ENCODE measurements around the gene GPC6.

Gene GPC6

DNA sequence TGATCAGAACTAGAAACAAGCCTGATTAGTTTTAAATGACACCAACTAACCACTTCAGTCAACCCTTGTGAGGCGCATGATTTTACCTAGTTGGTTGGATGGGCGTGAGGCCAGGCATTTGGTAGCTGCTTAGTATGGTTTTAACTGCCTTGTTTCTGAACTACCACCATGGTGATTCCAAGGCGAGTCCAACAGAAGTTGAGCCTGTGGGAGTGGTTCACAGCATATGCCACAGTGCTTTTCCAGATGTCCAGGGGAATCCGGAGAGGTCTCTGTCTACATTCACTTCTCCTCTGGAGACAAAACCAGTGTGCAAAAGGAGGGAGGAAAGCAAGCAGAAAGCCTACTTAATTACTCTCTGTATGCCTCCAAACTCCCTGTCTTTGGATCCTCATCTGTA, 524.1 kb downstream of the GPC6 start:
- DNase-seq (ENCODE audit: low read depth, low spot score): no peak
- H3K27ac ChIP-seq: no peak overlapping the region

DNA sequence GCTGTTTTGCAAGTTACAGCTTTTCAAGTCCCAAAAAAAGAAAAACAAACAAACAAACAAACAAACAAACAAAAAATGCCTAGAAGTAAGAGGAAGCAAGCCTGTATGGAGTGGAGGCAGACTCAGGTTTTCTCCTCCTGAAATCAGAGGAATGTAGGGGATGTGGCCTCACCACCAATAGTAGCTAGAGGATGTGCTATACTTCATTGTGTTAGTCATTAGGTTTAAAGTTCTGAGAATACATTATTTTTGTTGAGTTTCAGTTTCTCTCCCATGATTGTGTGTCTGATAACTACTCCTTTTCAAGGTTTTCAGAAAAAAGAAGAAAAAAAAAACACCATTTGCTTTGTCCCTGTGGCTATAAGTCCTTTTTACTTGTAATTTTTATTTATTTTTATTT, 524.5 kb downstream of the GPC6 start:
- no peak overlapping the region for H3K27ac ChIP-seq
- no peak for DNase-seq (ENCODE audit: low read depth, low spot score)

DNA sequence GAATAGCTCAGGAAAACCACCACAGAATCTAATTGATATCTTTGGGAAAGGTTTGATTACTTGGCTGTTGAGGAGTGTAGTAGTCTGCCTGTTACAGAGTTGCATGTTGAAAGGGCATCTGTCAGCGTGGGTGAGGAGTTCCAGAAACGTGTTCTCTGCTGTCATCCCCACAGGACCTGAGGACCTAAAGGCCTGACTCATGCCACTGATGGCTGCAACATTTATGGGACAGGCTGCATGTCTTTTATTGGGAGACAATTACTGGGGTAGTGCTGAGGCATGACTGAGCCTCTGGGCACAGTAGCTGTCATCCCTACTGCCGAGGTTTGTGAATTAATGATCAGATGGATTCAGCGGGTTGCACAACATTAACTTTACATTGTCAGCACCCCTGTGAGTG, 525.9 kb downstream of the GPC6 start:
- no peak overlapping the region for H3K27ac ChIP-seq
- no peak for DNase-seq (ENCODE audit: low read depth, low spot score)

DNA sequence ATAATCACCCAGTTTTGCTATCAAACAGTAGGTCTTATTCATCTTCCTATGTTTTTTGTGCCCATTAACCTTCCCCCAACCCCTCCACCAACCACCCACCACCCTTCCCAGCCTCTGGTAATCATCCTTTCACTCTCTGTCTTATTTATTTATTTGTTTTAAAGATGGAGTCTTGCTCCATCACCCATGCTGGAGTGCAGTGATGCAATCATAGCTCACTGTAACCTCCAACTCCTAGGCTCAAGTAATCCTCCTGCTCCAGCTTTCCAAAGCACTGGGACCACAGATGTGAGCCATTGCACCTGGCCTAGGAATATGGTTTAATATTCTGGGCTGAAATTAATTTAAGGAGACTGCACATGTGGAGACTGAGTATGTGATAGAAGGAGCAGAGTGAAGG, 527.0 kb downstream of the GPC6 start:
- DNase-seq (ENCODE audit: low read depth, low spot score): no peak
- H3K27ac ChIP-seq: no peak overlapping the region

DNA sequence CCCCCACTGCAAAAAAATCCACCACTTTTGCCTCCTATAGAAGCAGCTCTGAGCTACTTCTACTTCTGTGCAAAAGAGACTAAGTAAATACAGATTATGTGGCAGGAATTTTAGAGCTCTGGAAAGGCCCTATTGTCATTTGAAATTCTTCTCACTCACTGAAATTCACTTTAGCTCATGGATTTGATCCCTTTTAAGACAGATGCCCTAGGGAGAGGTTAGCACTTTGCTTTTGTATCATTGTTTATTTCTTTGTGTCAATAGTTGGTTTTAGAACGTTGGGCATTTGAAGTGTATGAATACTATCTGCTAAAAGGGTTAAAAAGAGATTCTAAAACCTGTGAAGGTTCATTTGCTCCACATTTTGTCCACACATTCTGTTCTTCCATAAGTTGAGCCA, 528.7 kb downstream of the GPC6 start:
- no peak overlapping the region for H3K27ac ChIP-seq
- no peak for DNase-seq (ENCODE audit: low read depth, low spot score)

DNA sequence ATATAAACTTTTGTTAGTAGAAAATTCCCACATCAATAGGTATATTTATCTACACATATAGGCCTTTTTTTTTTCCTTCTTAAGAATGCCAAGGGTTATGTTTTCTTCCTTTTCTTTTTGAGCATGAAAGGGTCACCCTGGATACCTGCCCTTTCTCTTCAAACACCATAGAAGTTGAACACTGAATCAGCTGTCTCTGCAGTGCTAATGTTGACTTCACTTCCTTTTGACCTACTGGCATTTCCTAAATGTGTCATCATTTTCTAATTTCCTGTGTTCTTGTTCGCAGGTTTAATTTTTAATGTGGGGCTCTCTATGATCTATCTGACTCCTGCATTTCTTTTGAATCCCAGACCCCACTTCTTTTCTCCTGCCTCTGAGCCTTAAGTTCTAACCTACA, 532.0 kb downstream of the GPC6 start:
- no peak overlapping the region for H3K27ac ChIP-seq
- DNase-seq (ENCODE audit: low read depth, low spot score): no peak

DNA sequence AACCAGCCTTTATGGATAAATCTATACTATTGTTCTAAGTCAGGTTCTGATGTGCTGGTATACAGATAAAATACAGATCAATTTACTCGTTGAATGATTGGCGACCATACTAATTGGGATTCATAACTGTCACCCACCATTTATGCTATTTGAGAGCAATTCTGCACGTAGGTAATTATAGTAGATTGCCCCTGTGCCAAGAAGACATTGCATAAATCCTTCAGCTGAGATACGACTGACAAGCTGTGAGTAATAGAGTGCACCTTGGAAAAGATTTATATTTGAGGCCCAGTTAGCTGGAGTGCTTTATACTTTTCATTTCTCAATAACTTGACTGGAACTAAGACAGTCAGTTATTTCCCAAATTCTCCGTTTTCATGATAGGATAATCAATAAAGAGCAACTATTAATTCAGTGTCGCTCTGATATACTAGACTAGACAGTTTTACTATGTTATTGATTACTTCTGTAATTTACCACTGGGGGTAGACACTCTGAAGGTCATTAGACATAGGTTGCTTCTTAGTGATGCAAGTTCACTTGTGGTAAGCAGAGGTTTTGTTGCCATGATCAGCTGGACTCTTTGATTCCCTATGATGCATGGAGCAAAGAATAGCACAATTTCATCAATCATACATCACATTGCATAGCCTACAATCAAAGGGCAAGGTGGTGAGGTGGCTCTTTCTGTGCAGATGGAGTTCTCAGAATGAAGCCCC, 536.3 kb downstream of the GPC6 start:
- no peak for DNase-seq (ENCODE audit: low read depth, low spot score)
- H3K27ac ChIP-seq: no peak overlapping the region

DNA sequence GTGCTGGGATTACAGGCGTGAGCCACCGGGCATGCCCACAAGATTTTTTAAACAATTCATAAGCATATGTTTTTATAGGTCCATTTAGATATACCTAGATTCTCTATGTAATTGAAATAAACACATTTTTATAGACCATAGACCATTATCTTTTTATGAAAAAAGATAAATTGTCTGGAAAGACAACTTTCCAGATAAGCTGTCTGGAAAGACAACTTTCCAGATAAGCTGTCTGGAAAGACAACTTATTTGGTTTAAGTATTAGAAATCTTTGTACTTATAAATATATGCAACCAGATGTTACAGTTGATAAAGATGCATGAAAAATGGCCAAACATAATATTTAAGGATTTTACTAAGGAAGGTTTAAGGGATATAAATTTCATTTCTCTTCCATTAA, 538.5 kb downstream of the GPC6 start:
- H3K27ac ChIP-seq: no peak overlapping the region
- DNase-seq (ENCODE audit: low read depth, low spot score): no peak

DNA sequence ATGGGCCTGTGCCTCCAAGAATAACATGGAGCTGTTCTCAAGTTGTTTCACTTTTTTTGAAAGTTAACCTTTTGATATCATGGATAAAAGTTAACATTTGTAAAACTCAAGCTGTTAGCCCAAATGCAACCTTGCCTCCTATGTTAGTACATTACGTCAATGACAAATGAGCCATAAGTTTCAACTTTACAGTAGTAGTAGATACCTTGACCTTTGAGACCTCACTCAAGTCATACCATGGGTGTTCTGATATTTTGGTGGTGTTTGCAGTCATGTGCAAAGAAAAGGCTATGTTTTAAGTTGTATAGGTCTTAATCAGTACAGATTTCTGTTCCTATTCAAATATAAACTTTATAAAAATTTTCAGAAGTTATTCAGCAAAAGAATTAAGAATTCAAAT, 539.2 kb downstream of the GPC6 start:
- H3K27ac ChIP-seq: no peak overlapping the region
- no peak for DNase-seq (ENCODE audit: low read depth, low spot score)

DNA sequence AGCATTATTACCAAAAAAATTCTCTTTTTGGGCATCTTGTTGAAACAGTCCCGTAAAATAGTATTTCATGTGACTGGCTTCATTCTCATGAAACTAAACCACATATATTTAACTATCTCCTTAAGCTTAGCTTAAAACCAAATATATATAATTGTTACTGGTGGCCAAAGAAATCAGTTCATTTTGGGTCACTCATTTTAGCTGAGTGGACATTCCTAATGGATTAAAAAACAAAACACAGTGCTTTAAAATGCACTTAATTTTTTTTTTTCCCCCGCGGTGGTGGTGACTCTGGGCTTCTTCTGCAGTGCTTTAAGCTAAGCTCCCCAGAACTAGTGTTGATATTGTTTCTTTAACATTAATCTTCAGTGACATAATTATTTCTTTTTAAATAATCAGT, 540.1 kb downstream of the GPC6 start:
- no peak for DNase-seq (ENCODE audit: low read depth, low spot score)
- H3K27ac ChIP-seq: no peak overlapping the region

DNA sequence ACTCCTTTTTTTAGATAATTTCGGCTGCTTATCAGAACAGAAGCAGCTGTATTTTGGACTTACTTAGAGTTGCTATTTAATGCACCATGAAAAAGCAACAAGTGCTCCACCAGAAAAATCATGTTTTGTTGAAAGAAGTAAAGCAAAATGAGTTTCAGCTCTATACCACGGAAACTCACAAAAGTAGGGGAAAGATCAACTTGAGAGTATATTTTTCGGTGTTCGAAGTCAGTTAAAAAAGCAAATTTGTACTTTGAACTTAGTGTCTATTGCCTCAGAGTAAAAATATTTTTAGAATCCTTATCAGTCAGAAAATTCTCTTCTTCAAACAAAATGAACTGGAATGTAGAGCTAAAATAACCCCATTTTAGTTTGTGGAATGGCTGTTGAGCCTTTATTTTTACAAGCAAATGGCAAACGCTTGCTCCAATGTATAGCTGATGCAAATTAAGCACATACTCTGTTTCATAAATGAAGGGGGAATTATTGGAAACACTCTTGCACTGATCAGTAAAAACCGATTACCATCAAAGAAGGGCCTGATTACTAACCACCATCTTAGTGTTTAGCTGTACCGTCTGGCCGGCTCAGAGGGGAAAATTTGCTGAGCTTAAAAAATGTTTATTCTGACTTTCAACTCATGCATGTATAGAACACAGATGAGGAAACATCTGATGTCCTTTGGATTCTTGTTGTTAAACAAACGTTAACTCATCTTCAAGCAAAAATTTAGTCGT, 540.7 kb downstream of the GPC6 start:
- no peak for DNase-seq (ENCODE audit: low read depth, low spot score)
- H3K27ac ChIP-seq: no peak overlapping the region

DNA sequence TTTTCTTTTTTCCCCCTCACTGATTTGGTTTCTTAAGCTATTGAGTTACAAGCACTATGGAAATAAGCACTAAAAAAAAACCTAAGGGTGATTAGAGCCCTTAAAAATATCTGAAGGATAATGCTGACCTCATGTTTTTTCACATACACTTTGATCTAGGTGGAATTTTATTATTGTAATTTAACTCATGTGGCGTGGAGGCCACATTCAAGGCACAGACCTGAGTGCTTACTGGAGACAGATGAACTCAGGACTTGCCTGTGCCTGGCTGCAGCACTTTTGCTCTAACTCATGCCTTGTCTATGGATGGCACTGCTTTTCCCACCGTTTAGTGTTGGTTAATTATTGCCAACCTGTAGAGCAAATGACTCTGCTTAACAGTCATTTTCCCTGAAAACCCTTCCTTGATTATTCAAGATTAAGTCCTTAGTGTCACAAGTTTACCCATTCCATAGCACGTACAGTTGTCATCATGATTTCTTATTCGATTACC, 541.4 kb downstream of the GPC6 start:
- DNase-seq (ENCODE audit: low read depth, low spot score): no peak

DNA sequence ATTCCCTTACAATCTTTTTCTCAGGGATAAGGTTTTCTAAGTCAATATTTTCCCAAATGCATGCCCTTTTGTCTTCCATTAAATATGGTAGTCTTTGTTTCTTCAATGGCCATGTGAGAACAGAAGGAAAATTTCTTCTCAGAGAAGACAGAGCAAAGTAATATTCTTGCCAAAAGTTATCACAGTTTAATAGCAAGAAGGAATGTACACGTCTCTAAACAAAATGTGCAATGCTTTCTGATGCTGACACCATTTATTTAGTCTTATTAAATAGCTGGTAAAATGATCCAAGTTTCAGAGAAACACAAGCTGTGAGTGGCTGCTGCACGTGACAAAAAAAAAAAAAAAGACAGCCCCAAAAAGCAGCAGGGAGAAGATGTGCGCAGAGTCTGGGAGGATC, 542.5 kb downstream of the GPC6 start:
- H3K27ac ChIP-seq: no peak overlapping the region
- DNase-seq (ENCODE audit: low read depth, low spot score): no peak

More for the DNA sequence above, 541.4 kb downstream of the GPC6 start:
- H3K27ac ChIP-seq: no peak overlapping the region

DNA sequence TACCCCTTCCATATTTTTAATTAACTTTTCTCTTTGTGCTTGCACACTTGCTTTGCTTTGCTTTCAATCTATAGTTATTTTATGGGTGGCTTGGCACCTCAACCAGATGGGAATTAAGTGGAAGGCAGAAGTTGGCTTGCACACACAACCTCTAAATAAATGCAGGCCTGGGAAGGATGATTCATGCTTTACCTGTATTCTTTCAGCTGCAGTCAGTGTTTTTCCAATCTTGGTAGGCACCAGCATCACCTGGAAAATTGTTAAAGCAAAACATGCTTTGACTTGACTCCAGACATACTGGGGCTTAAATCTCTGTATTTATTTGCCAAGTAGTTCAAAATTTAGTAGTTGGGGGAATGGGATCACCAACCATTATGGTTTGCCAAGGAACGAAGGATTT, 543.0 kb downstream of the GPC6 start:
- no peak for DNase-seq (ENCODE audit: low read depth, low spot score)
- H3K27ac ChIP-seq: no peak overlapping the region

DNA sequence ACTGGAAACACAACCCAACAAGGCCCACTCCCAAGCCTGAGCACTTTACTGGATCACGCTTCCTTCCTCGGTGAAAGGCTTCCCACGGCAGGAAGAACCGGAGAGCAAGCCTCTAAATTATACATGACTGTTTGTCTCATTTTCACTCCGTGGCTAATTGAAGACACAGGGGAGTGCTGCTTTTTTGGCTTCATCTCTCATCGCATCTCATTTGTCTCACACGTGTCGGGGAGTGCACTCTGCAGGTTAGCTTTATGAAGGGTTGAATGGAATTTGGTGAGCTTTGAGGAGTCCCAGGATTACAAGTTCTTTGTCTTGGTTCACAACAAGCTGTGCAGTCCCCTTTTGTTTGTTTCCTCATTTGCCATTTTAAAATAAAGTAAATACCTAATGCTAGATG, 544.6 kb downstream of the GPC6 start:
- H3K27ac ChIP-seq: no peak overlapping the region

DNA sequence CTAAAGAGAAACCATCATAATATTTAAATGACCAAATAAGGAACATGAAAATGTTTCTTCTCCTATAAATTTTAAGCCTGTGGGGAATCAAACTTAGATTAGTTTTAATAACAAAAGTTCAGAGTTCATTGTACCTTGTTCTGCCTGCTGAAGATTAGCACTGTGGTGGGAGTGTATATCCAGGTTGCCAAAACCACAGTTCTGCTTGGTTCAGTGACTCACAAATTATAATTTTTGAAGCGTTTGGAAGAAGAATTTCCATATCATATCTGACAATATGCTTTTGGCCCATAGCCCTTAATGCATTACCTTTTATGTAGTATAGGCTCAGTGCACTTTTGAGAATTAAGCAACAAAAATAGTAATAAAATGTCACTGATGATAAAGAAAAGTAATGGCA, 545.2 kb downstream of the GPC6 start:
- DNase-seq (ENCODE audit: low read depth, low spot score): no peak
- H3K27ac ChIP-seq: no peak overlapping the region

More for the DNA sequence above, 544.6 kb downstream of the GPC6 start:
- DNase-seq (ENCODE audit: low read depth, low spot score): no peak

DNA sequence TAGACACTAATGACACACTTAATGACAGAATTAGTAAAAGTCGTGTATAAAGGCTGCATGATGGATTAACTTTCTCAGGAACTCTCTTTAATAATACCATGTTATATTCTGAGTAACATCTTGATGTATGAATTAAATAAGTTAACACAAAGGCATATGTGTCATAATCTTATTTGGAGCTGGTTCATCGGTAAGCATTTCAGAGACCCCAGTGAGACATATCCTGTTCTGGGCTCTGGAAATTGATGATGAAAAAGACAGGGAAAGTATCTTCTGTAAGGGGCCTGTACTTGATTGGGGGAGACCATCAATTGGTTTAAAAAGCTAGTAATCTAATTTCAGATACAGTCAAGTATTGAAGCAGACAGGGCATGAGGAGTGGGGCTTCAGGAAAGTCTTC, 547.9 kb downstream of the GPC6 start:
- no peak overlapping the region for H3K27ac ChIP-seq
- no peak for DNase-seq (ENCODE audit: low read depth, low spot score)

DNA sequence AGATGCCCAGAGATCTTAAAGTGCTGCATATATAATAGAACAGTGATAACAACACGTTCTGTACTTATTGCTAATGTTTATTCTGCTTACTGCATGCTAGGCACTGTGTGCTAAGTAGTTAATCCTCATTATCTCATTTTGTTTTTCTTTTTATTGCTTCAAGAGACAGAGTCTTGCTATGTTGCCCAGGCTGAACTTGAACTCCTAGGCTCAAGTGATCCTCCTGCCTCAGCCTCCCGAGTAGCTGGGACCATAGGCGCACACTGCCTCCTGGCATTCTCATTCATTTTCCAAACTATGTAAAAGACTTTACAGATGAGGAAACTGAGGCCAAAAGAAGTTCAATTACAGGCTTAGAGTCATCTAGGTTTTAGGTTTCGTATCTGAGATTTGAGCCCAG, 548.4 kb downstream of the GPC6 start:
- no peak overlapping the region for H3K27ac ChIP-seq
- no peak for DNase-seq (ENCODE audit: low read depth, low spot score)

DNA sequence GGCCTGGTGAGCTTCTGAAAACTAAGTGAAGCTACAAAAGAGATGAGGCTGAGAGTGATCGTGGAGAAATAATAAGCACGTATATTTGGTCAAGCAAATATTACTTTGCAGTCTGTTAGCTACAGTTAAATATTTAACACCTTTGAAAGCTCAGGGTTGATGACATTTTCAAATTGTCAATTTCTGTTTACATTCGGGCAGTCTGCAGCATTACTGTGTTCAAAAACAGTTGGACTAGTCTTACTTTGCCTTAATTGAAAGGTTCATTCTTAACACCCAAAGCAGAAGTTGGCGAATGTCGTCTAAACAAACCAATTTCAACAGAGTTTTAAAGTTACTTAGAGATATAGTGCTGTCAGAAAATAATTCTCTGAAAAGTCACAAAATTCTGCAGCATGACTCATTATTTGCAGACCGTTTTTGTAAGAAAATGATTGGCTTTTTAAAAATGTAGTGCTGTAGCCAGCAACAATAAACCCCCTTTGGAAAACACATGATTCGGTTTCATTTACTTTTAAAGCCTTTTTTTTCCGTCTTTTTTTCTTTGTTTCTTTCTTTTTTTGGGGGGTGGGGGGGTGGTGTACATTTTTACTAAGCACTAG, 549.0 kb downstream of the GPC6 start:
- no peak overlapping the region for H3K27ac ChIP-seq

DNA sequence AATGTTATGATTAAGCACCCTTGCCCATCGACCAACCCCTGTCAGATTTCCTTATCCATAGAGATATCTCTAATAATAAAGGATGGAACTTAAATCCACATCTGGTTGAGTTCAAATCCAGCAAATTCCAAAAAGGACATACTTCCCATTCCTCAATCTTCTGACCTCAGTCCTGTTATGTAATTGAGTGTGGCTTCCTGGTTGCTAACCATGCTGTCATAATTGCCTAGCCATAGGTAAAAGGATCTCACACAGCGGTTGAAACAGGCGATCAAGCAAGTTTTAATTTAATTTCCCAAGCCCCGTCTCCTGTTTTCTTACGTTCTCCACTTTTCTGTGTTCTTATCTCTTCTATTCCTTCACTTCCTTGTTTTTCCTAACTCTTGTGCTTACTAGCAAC, 550.3 kb downstream of the GPC6 start:
- H3K27ac ChIP-seq: no peak overlapping the region
- DNase-seq (ENCODE audit: low read depth, low spot score): no peak

More for the DNA sequence above, 549.0 kb downstream of the GPC6 start:
- DNase-seq (ENCODE audit: low read depth, low spot score): no peak

DNA sequence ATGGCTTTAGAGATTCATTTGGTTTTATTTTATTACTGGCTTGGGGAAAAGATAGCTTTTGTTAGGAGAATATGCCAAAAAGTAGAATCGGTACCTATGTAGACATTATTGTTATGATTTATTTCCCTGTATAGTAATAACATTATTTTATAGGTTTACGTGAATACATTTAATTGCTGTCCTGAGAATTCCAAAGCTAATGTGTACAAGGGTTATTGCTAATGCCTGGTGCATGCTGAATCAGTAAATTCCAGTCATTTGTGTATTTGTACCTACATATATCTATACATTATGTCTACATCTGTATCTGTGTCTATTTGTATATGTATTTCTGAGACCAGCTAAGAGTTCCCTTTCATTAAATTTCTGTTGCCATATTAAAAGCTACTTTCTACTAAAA, 550.9 kb downstream of the GPC6 start:
- no peak overlapping the region for H3K27ac ChIP-seq

More for the DNA sequence above, 550.9 kb downstream of the GPC6 start:
- no peak for DNase-seq (ENCODE audit: low read depth, low spot score)

All from epithelial cell of prostate (primary cell).